ENCODE data around the gene CENPT. TPM values are rescaled to one million over a fixed set of nuclear protein-coding genes. Genes with fewer than 3 reads are reported as not detected.
A peak's percentile ranks its signal among the peaks of the same experiment; 100 is the strongest.

CENPT gene
- polyA plus RNA-seq, 2 donors: 35.5 to 65.0 TPM

GRCh38 chr16:67804853-67805542 lies 42.5 kb downstream of the CENPT start:
- 73 to 80% methylated on average over 4 of the region's 4 CpGs for WGBS, 2 donors
- Histone ChIP-seq H3K27ac (ENCODE audit: low read depth in 2 of 2, low read length in 1 of 2) (peak overlapping the region in 1 of 2 donors; percentile 75), H3K4me1 (ENCODE audit: control insufficient read depth in 2 of 2, insufficient read depth in 2 of 2, low read length in 1 of 2) (peaks cover 3 to 9% of the 10 kb centered on the region in 2 donors), H3K9me3 (ENCODE audit: control insufficient read depth in 2 of 2, insufficient read depth in 1 of 2, low read depth in 1 of 2, low read length in 1 of 2) (no peaks in the 10 kb centered on the region), H3K36me3 (ENCODE audit: control insufficient read depth in 2 of 2, insufficient read depth in 2 of 2, low read length in 1 of 2) (peaks cover 0 to 4% of the 10 kb centered on the region in 2 donors), H3K27me3 (ENCODE audit: control insufficient read depth in 1 of 2, insufficient read depth in 2 of 2, low read length in 2 of 2) (no peaks in the 10 kb centered on the region), H3K4me3 (ENCODE audit: low read depth in 1 of 2, low read length in 2 of 2) (peak overlapping the region; percentile 88 to 92)

DNA sequence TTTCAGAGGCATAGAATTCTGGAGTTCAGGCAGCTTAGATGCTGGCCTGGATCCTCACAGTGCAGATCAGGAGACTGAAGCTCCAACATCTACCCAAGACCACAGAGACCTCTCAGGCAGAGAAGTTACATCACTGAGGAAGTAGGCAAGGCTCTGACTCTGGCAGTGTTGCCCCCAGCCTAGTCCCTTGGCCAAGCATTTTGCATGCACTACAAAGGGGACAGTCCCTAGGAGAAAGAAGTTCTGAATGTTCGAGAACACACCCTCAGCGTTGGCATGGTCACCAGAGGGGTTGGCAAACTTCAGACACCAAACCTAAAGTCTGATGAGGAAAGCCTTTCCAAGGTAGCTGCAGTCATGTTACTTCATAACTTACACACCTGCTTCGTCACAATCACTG lies 43.6 kb downstream of the CENPT start:
- Histone ChIP-seq H3K27ac (ENCODE audit: low read depth in 2 of 2, low read length in 1 of 2) (no peak overlapping the region), H3K9me3 (ENCODE audit: control insufficient read depth in 2 of 2, insufficient read depth in 1 of 2, low read depth in 1 of 2, low read length in 1 of 2) (no peaks in the 10 kb centered on the region), H3K4me1 (ENCODE audit: control insufficient read depth in 2 of 2, insufficient read depth in 2 of 2, low read length in 1 of 2) (peaks cover 3 to 9% of the 10 kb centered on the region in 2 donors), H3K36me3 (ENCODE audit: control insufficient read depth in 2 of 2, insufficient read depth in 2 of 2, low read length in 1 of 2) (peaks cover 0 to 9% of the 10 kb centered on the region in 2 donors), H3K27me3 (ENCODE audit: control insufficient read depth in 1 of 2, insufficient read depth in 2 of 2, low read length in 2 of 2) (no peaks in the 10 kb centered on the region), H3K4me3 (ENCODE audit: low read depth in 1 of 2, low read length in 2 of 2) (no peak overlapping the region)
- WGBS, 2 donors: 79 to 84% methylated on average over 3 of the region's 3 CpGs

DNA sequence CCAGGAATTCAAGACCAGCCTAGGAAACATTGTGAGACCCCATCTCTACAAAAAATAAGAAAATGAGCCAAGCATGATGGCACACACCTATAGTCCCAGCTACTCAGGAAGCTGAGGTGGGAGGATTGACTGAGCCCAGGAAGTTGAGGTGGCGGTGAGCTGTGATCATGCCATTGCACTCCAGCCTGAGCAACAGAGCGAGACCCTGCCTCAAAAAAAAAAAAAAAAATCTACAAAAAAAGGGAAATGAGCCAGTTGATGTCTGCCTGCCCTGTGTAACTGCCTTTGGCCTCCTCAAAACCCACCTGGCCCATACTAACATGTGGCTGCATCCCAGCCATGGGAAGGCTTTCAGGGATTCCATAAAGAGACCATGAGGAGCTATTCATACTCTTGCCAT lies 45.6 kb downstream of the CENPT start:
- Histone ChIP-seq H3K4me3 (ENCODE audit: low read depth in 1 of 2, low read length in 2 of 2) (no peak overlapping the region), H3K27me3 (ENCODE audit: control insufficient read depth in 1 of 2, insufficient read depth in 2 of 2, low read length in 2 of 2) (no peaks in the 10 kb centered on the region), H3K9me3 (ENCODE audit: control insufficient read depth in 2 of 2, insufficient read depth in 1 of 2, low read depth in 1 of 2, low read length in 1 of 2) (no peaks in the 10 kb centered on the region), H3K27ac (ENCODE audit: low read depth in 2 of 2, low read length in 1 of 2) (no peak overlapping the region), H3K4me1 (ENCODE audit: control insufficient read depth in 2 of 2, insufficient read depth in 2 of 2, low read length in 1 of 2) (peaks cover 5 to 9% of the 10 kb centered on the region in 2 donors), H3K36me3 (ENCODE audit: control insufficient read depth in 2 of 2, insufficient read depth in 2 of 2, low read length in 1 of 2) (peaks cover 0 to 12% of the 10 kb centered on the region in 2 donors)
- WGBS, 2 donors: 84 to 96% methylated on average over 2 of the region's 2 CpGs

GRCh38 chr16:67801241-67801640 lies 46.3 kb downstream of the CENPT start:
- H3K9me3 ChIP-seq (ENCODE audit: control insufficient read depth in 2 of 2, insufficient read depth in 1 of 2, low read depth in 1 of 2, low read length in 1 of 2): no peaks in the 10 kb centered on the region
- 89 to 100% methylated on average over 1 of the region's 1 CpG for WGBS, 2 donors
- no peaks in the 10 kb centered on the region for H3K27me3 ChIP-seq (ENCODE audit: control insufficient read depth in 1 of 2, insufficient read depth in 2 of 2, low read length in 2 of 2)
- H3K4me1 ChIP-seq (ENCODE audit: control insufficient read depth in 2 of 2, insufficient read depth in 2 of 2, low read length in 1 of 2): peaks cover 5 to 9% of the 10 kb centered on the region in 2 donors
- no peak overlapping the region for H3K4me3 ChIP-seq (ENCODE audit: low read depth in 1 of 2, low read length in 2 of 2)
- no peak overlapping the region for H3K27ac ChIP-seq (ENCODE audit: low read depth in 2 of 2, low read length in 1 of 2)
- peaks cover 0 to 12% of the 10 kb centered on the region in 2 donors for H3K36me3 ChIP-seq (ENCODE audit: control insufficient read depth in 2 of 2, insufficient read depth in 2 of 2, low read length in 1 of 2)

- 86 to 91% methylated on average over 7 of the region's 7 CpGs for WGBS, 2 donors
- Histone ChIP-seq H3K4me1 (ENCODE audit: control insufficient read depth in 2 of 2, insufficient read depth in 2 of 2, low read length in 1 of 2) (peaks cover 3 to 4% of the 10 kb centered on the region in 2 donors), H3K9me3 (ENCODE audit: control insufficient read depth in 2 of 2, insufficient read depth in 1 of 2, low read depth in 1 of 2, low read length in 1 of 2) (no peaks in the 10 kb centered on the region), H3K36me3 (ENCODE audit: control insufficient read depth in 2 of 2, insufficient read depth in 2 of 2, low read length in 1 of 2) (peaks cover 0 to 12% of the 10 kb centered on the region in 2 donors), H3K27me3 (ENCODE audit: control insufficient read depth in 1 of 2, insufficient read depth in 2 of 2, low read length in 2 of 2) (no peaks in the 10 kb centered on the region), H3K27ac (ENCODE audit: low read depth in 2 of 2, low read length in 1 of 2) (no peak overlapping the region), H3K4me3 (ENCODE audit: low read depth in 1 of 2, low read length in 2 of 2) (no peak overlapping the region)
These were observed 47.1 kb downstream of the CENPT start for GRCh38 chr16:67800338-67800926.

DNA sequence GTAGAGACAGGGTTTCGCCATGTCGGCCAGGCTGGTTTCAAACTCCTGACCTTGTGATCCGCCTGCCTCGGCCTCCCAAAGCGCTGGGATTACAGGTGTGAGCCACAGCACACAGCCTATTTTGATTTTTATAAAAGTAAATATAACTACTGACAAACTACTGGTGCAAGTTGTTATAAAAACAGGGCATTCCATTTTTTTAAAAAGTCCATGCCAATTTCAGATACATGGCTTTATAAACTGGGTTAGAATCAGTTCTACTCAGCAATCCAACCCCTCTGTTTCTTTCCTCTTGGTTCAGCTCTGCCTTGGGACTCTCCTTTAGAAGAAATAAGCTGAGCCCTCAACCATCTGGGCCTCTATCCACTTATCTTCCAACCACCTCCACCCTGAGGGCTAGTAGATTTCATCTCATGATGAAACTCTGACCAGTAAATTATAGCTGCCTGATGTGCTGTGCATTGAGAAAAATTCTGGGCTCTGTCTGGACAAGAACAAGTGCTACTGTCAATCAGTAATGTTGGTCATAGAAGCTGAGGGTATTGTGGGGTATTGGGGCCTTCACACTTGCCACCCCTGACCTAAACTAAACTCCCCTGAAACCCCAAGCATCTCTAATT lies 51.3 kb downstream of the CENPT start:
- WGBS, 2 donors: 96 to 100% methylated on average over 5 of the region's 5 CpGs
- Histone ChIP-seq H3K4me1 (ENCODE audit: control insufficient read depth in 2 of 2, insufficient read depth in 2 of 2, low read length in 1 of 2) (peaks cover 0 to 2% of the 10 kb centered on the region in 2 donors), H3K27me3 (ENCODE audit: control insufficient read depth in 1 of 2, insufficient read depth in 2 of 2, low read length in 2 of 2) (no peaks in the 10 kb centered on the region), H3K4me3 (ENCODE audit: low read depth in 1 of 2, low read length in 2 of 2) (no peak overlapping the region), H3K9me3 (ENCODE audit: control insufficient read depth in 2 of 2, insufficient read depth in 1 of 2, low read depth in 1 of 2, low read length in 1 of 2) (no peaks in the 10 kb centered on the region), H3K36me3 (ENCODE audit: control insufficient read depth in 2 of 2, insufficient read depth in 2 of 2, low read length in 1 of 2) (peaks cover 0 to 8% of the 10 kb centered on the region in 2 donors), H3K27ac (ENCODE audit: low read depth in 2 of 2, low read length in 1 of 2) (no peak overlapping the region)

GRCh38 chr16:67790071-67790470 lies 57.4 kb downstream of the CENPT start:
- Histone ChIP-seq H3K9me3 (ENCODE audit: control insufficient read depth in 2 of 2, insufficient read depth in 1 of 2, low read depth in 1 of 2, low read length in 1 of 2) (no peaks in the 10 kb centered on the region), H3K36me3 (ENCODE audit: control insufficient read depth in 2 of 2, insufficient read depth in 2 of 2, low read length in 1 of 2) (no peaks in the 10 kb centered on the region)

DNA sequence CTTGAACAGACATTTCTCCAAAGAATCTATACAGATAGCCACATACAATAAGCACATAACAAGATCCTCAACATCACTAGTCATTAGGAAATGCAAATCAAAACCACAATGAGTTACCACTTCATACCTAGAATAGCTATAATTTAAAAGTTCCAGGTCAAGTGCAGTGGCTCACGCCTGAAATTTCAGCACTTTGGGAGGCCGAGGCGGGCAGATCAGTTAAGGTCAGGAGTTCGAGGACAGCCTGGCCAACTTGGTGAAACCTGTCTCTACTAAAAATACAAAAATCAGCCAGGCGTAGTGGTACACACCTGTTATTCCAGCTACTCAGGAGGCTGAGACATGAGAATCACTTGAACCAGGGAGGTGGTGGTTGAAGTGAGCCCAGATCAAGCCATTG lies 61.0 kb downstream of the CENPT start:
- 91 to 96% methylated on average over 5 of the region's 5 CpGs for whole genome bisulfite sequencing, 2 donors
- no peak overlapping the region for H3K27ac ChIP-seq (ENCODE audit: low read depth in 2 of 2, low read length in 1 of 2)
- H3K4me1 ChIP-seq (ENCODE audit: control insufficient read depth in 2 of 2, insufficient read depth in 2 of 2, low read length in 1 of 2): peaks cover 3 to 4% of the 10 kb centered on the region in 2 donors
- no peak overlapping the region for H3K4me3 ChIP-seq (ENCODE audit: low read depth in 1 of 2, low read length in 2 of 2)
- peaks cover 0 to 4% of the 10 kb centered on the region in 2 donors for H3K36me3 ChIP-seq (ENCODE audit: control insufficient read depth in 2 of 2, insufficient read depth in 2 of 2, low read length in 1 of 2)
- no peaks in the 10 kb centered on the region for H3K9me3 ChIP-seq (ENCODE audit: control insufficient read depth in 2 of 2, insufficient read depth in 1 of 2, low read depth in 1 of 2, low read length in 1 of 2)
- H3K27me3 ChIP-seq (ENCODE audit: control insufficient read depth in 1 of 2, insufficient read depth in 2 of 2, low read length in 2 of 2): no peaks in the 10 kb centered on the region

More at GRCh38 chr16:67790071-67790470, 57.4 kb downstream of the CENPT start:
- no peak overlapping the region for H3K27ac ChIP-seq (ENCODE audit: low read depth in 2 of 2, low read length in 1 of 2)
- no peaks in the 10 kb centered on the region for H3K4me1 ChIP-seq (ENCODE audit: control insufficient read depth in 2 of 2, insufficient read depth in 2 of 2, low read length in 1 of 2)
- H3K27me3 ChIP-seq (ENCODE audit: control insufficient read depth in 1 of 2, insufficient read depth in 2 of 2, low read length in 2 of 2): no peaks in the 10 kb centered on the region
- no peak overlapping the region for H3K4me3 ChIP-seq (ENCODE audit: low read depth in 1 of 2, low read length in 2 of 2)

GRCh38 chr16:67783353-67783725 lies 64.2 kb downstream of the CENPT start:
- no peaks in the 10 kb centered on the region for H3K27me3 ChIP-seq (ENCODE audit: control insufficient read depth in 1 of 2, insufficient read depth in 2 of 2, low read length in 2 of 2)
- H3K9me3 ChIP-seq (ENCODE audit: control insufficient read depth in 2 of 2, insufficient read depth in 1 of 2, low read depth in 1 of 2, low read length in 1 of 2): no peaks in the 10 kb centered on the region
- H3K36me3 ChIP-seq (ENCODE audit: control insufficient read depth in 2 of 2, insufficient read depth in 2 of 2, low read length in 1 of 2): peaks cover 0 to 4% of the 10 kb centered on the region in 2 donors
- no peak overlapping the region for H3K27ac ChIP-seq (ENCODE audit: low read depth in 2 of 2, low read length in 1 of 2)
- H3K4me1 ChIP-seq (ENCODE audit: control insufficient read depth in 2 of 2, insufficient read depth in 2 of 2, low read length in 1 of 2): peaks cover 5 to 7% of the 10 kb centered on the region in 2 donors
- no peak overlapping the region for H3K4me3 ChIP-seq (ENCODE audit: low read depth in 1 of 2, low read length in 2 of 2)
